GM21515 (cell line): ENCODE data around the gene TTBK2.

Source experiments
- ATAC-seq: cut with Tn5 transposase; IDR thresholded peaks from one replicate; pipeline ENCODE4 v1.9.1; 2021; ENCODE audit not compliant: unreplicated experiment

TTBK2 gene

GRCh38 chr15:42729409-42729808 lies 191.2 kb downstream of the TTBK2 start:
- no peak for ATAC-seq

GRCh38 chr15:42728972-42729371 lies 191.6 kb downstream of the TTBK2 start:
- no peak for ATAC-seq

- ATAC-seq, result no peak
Observed at GRCh38 chr15:42728560-42728959, 192.0 kb downstream of the TTBK2 start.

GRCh38 chr15:42727750-42728381 lies 192.7 kb downstream of the TTBK2 start:
- no peak for ATAC-seq

- no peak for ATAC-seq
Observed at GRCh38 chr15:42726114-42726513, 194.5 kb downstream of the TTBK2 start.

GRCh38 chr15:42725331-42725903 lies 195.2 kb downstream of the TTBK2 start:
- no peak for ATAC-seq

- ATAC-seq, result no peak
Observed at GRCh38 chr15:42724276-42724675, 196.3 kb downstream of the TTBK2 start.

- ATAC-seq, result no peak
Observed at GRCh38 chr15:42723068-42723467, 197.5 kb downstream of the TTBK2 start.

- ATAC-seq, result no peak
Observed at GRCh38 chr15:42721916-42722315, 198.7 kb downstream of the TTBK2 start.

- ATAC-seq, result no peak
Observed at GRCh38 chr15:42721016-42721415, 199.6 kb downstream of the TTBK2 start.

GRCh38 chr15:42720071-42720470 lies 200.5 kb downstream of the TTBK2 start:
- ATAC-seq, result no peak

GRCh38 chr15:42719043-42719442 lies 201.5 kb downstream of the TTBK2 start:
- ATAC-seq, result no peak

GRCh38 chr15:42716626-42717025 lies 204.0 kb downstream of the TTBK2 start:
- ATAC-seq, result no peak

- ATAC-seq, result no peak
Observed at GRCh38 chr15:42716125-42716524, 204.5 kb downstream of the TTBK2 start.

- ATAC-seq, result no peak
Observed at GRCh38 chr15:42712584-42712983, 208.0 kb downstream of the TTBK2 start.

- ATAC-seq, result no peak
Observed at GRCh38 chr15:42711746-42712145, 208.8 kb downstream of the TTBK2 start.

- ATAC-seq, result no peak
Observed at GRCh38 chr15:42710662-42711061, 209.9 kb downstream of the TTBK2 start.

GRCh38 chr15:42707873-42708544 lies 212.6 kb downstream of the TTBK2 start:
- no peak for ATAC-seq

- ATAC-seq, result no peak
Observed at GRCh38 chr15:42707068-42707467, 213.5 kb downstream of the TTBK2 start.

- ATAC-seq, result no peak
Observed at GRCh38 chr15:42705336-42705735, 215.2 kb downstream of the TTBK2 start.

- no peak for ATAC-seq
Observed at GRCh38 chr15:42704492-42704926, 216.1 kb downstream of the TTBK2 start.

- ATAC-seq, result no peak
Observed at GRCh38 chr15:42696626-42697025, 224.0 kb downstream of the TTBK2 start.
